Mesodermal cell (in vitro differentiated cells): ENCODE measurements around the gene ARFGAP3.
"Not testable (repeated sequence)": the region's sequence is repeated elsewhere in the genome, so short reads cannot be mapped to it uniquely, and the experiment has no call there.

Source experiments
- H3K27ac ChIP-seq: 2 replicates; pipeline ENCODE4 v1.7.0; 2013; ENCODE audit warnings: mild to moderate bottlenecking, low read depth, low read length, moderate library complexity; ENCODE audit not compliant: severe bottlenecking
- H3K36me3 ChIP-seq: 2 replicates; pipeline ENCODE4 v1.7.1; 2013; ENCODE audit warnings: mild to moderate bottlenecking, low read length, moderate library complexity; ENCODE audit not compliant: control insufficient read depth, insufficient read depth
- H3K4me1 ChIP-seq: one replicate; pipeline ENCODE4 v1.7.1; 2013; ENCODE audit warnings: mild to moderate bottlenecking, low read length; ENCODE audit not compliant: insufficient read depth, control insufficient read depth, poor library complexity, severe bottlenecking
- H3K4me3 ChIP-seq: 2 replicates; pipeline ENCODE4 v1.7.0; 2013; ENCODE audit warnings: low read length, control low read depth, mild to moderate bottlenecking; ENCODE audit not compliant: insufficient read depth, poor library complexity, severe bottlenecking; ENCODE audit errors: extremely low read depth
- H3K9me3 ChIP-seq: 2 replicates; pipeline ENCODE4 v1.7.1; 2013; ENCODE audit warnings: mild to moderate bottlenecking, low read length, moderate library complexity; ENCODE audit not compliant: control insufficient read depth
- WGBS, 2 experiments: methylation state at CpG; one replicate each; pipeline ENCODE4 v1.1.5; 2013; ENCODE audit warnings: missing lambda C conversion rate in 2 of 2; ENCODE audit not compliant: insufficient coverage in 2 of 2; 5-methylcytosine and 5-hydroxymethylcytosine counted together

The ARFGAP3 gene

GRCh38 chr22:42750421-42750820, 106.7 kb downstream of the ARFGAP3 start:
- H3K4me1 ChIP-seq = peaks cover 13% of the 10 kb centered on the region
- not testable (repeated sequence) for H3K4me3 ChIP-seq, H3K9me3 ChIP-seq, H3K27ac ChIP-seq, H3K36me3 ChIP-seq
- 100% methylated on average over 7 of the region's 28 CpGs; no CpG with 5 or more reads in 1 of the 2 experiments for WGBS, 2 experiments

GRCh38 chr22:42747701-42748513, 109.2 kb downstream of the ARFGAP3 start:
- H3K4me1 ChIP-seq = peaks cover 20% of the 10 kb centered on the region

More at GRCh38 chr22:42747701-42748513, 109.2 kb downstream of the ARFGAP3 start:
- WGBS, 2 experiments = 72 to 76% methylated on average over 10 to 11 of the region's 14 CpGs
- Histone ChIP-seq H3K27ac (peak overlapping the region; percentile 59), H3K4me3 (no peak overlapping the region), H3K36me3 (no peaks in the 10 kb centered on the region), H3K9me3 (peaks cover 4% of the 10 kb centered on the region)
